Effector memory CD4-positive, alpha-beta T cell (primary cell): ENCODE measurements around the gene PPP1R37.

Experiments used
- DNase-seq, 3 donors: peaks; one replicate each; pipeline ENCODE4 v3.0.0-alpha.2; 2020
- H3K27ac ChIP-seq: 2 replicates; pipeline ENCODE4 v1.7.0; 2013; ENCODE audit warnings: mild to moderate bottlenecking, low read length, moderate library complexity; ENCODE audit not compliant: insufficient read depth, poor library complexity, severe bottlenecking
- H3K27me3 ChIP-seq: replicated peaks from 2 replicates; pipeline ENCODE4 v1.7.0; 2013; ENCODE audit warnings: mild to moderate bottlenecking, low read length; ENCODE audit not compliant: insufficient read depth, control insufficient read depth, poor library complexity, severe bottlenecking
- H3K36me3 ChIP-seq: 2 replicates; pipeline ENCODE4 v1.7.0; 2013; ENCODE audit warnings: mild to moderate bottlenecking, low read length, moderate library complexity; ENCODE audit not compliant: control insufficient read depth, insufficient read depth
- H3K4me1 ChIP-seq: 2 replicates; pipeline ENCODE4 v1.7.0; 2013; ENCODE audit warnings: low read length, mild to moderate bottlenecking; ENCODE audit not compliant: control insufficient read depth, insufficient read depth, poor library complexity, severe bottlenecking
- H3K4me3 ChIP-seq: 2 replicates; pipeline ENCODE4 v1.7.0; 2013; ENCODE audit warnings: low read length, low read depth, mild to moderate bottlenecking; ENCODE audit not compliant: insufficient read depth, poor library complexity, severe bottlenecking
- H3K9me3 ChIP-seq: 2 replicates; pipeline ENCODE4 v1.7.0; 2013; ENCODE audit warnings: mild to moderate bottlenecking, low read length, moderate library complexity; ENCODE audit not compliant: control insufficient read depth

Gene PPP1R37

GRCh38 chr19:45079911-45080370, 13.0 kb upstream of the PPP1R37 start:
- Histone ChIP-seq H3K27ac (no peak overlapping the region), H3K36me3 (peaks cover 6% of the 10 kb centered on the region), H3K9me3 (no peaks in the 10 kb centered on the region), H3K27me3 (no peaks in the 10 kb centered on the region), H3K4me3 (peak overlapping the region; percentile 82), H3K4me1 (peaks cover 36% of the 10 kb centered on the region)
- no peak for DNase-seq

- Histone ChIP-seq H3K4me3 (no peak overlapping the region), H3K36me3 (peaks cover 6% of the 10 kb centered on the region), H3K27ac (no peak overlapping the region), H3K9me3 (no peaks in the 10 kb centered on the region), H3K27me3 (no peaks in the 10 kb centered on the region), H3K4me1 (peaks cover 23% of the 10 kb centered on the region)
- DNase-seq = no peak
These were observed 10.8 kb upstream of the PPP1R37 start for GRCh38 chr19:45082170-45082569.

- no peak for DNase-seq
- Histone ChIP-seq H3K27me3 (no peaks in the 10 kb centered on the region), H3K9me3 (no peaks in the 10 kb centered on the region), H3K27ac (no peak overlapping the region), H3K36me3 (peaks cover 14% of the 10 kb centered on the region), H3K4me1 (no peaks in the 10 kb centered on the region), H3K4me3 (no peak overlapping the region)
These were observed 6.5 kb upstream of the PPP1R37 start for GRCh38 chr19:45086480-45086879.

- Histone ChIP-seq H3K4me3 (no peak overlapping the region), H3K36me3 (peaks cover 7% of the 10 kb centered on the region), H3K27ac (no peak overlapping the region), H3K9me3 (no peaks in the 10 kb centered on the region), H3K27me3 (no peaks in the 10 kb centered on the region), H3K4me1 (no peaks in the 10 kb centered on the region)
- peak; percentile 52 to 72 (median 70) for DNase-seq
These were observed 5.4 kb upstream of the PPP1R37 start for GRCh38 chr19:45087531-45087930.

- H3K27ac ChIP-seq = no peak overlapping the region
- H3K4me3 ChIP-seq = no peak overlapping the region
- no peaks in the 10 kb centered on the region for H3K27me3 ChIP-seq
- no peaks in the 10 kb centered on the region for H3K9me3 ChIP-seq
- no peak for DNase-seq
- H3K4me1 ChIP-seq = peaks cover 17% of the 10 kb centered on the region
- peaks cover 7% of the 10 kb centered on the region for H3K36me3 ChIP-seq
These were observed 2.9 kb upstream of the PPP1R37 start for GRCh38 chr19:45090034-45090433.

- peak overlapping the region; percentile 86 for H3K4me3 ChIP-seq
- H3K27me3 ChIP-seq = no peaks in the 10 kb centered on the region
- H3K9me3 ChIP-seq = no peaks in the 10 kb centered on the region
- H3K36me3 ChIP-seq = peaks cover 7% of the 10 kb centered on the region
- H3K27ac ChIP-seq = peak overlapping the region; percentile 87
- DNase-seq = no peak
- H3K4me1 ChIP-seq = peaks cover 17% of the 10 kb centered on the region
These were observed 2.4 kb upstream of the PPP1R37 start for GRCh38 chr19:45090606-45091005.

- peaks cover 17% of the 10 kb centered on the region for H3K4me1 ChIP-seq
- H3K4me3 ChIP-seq = peak overlapping the region; percentile 86
- no peaks in the 10 kb centered on the region for H3K27me3 ChIP-seq
- H3K36me3 ChIP-seq = peaks cover 7% of the 10 kb centered on the region
- H3K27ac ChIP-seq = peak overlapping the region; percentile 87
- no peaks in the 10 kb centered on the region for H3K9me3 ChIP-seq
- peak; percentile 83 to 95 (median 94) for DNase-seq
These were observed 1.7 kb upstream of the PPP1R37 start for GRCh38 chr19:45091031-45091923.

GRCh38 chr19:45094137-45094536, 1.2 kb downstream of the PPP1R37 start:
- Histone ChIP-seq H3K4me3 (peak overlapping the region; percentile 86), H3K9me3 (no peaks in the 10 kb centered on the region), H3K27me3 (no peaks in the 10 kb centered on the region), H3K27ac (no peak overlapping the region), H3K36me3 (peaks cover 7% of the 10 kb centered on the region), H3K4me1 (peaks cover 20% of the 10 kb centered on the region)
- no peak for DNase-seq

GRCh38 chr19:45094707-45095106, 1.7 kb downstream of the PPP1R37 start:
- Histone ChIP-seq H3K27me3 (no peaks in the 10 kb centered on the region), H3K4me3 (no peak overlapping the region), H3K4me1 (peaks cover 22% of the 10 kb centered on the region), H3K36me3 (peaks cover 7% of the 10 kb centered on the region), H3K9me3 (no peaks in the 10 kb centered on the region), H3K27ac (no peak overlapping the region)
- no peak for DNase-seq
